DND-41 (cell line): ENCODE measurements around the gene C1QTNF5.

Experiments used
- CTCF ChIP-seq: IDR thresholded peaks from 2 replicates; pipeline ENCODE4 v1.5.1; 2012; ENCODE audit warnings: borderline replicate concordance, low read length, moderate library complexity, mild to moderate bottlenecking; ENCODE audit not compliant: poor library complexity, severe bottlenecking; ENCODE audit errors: extremely low read depth
- EZH2 ChIP-seq: IDR thresholded peaks from 3 replicates; pipeline ENCODE4 v1.6.1; 2012; ENCODE audit warnings: borderline replicate concordance, low read depth, mild to moderate bottlenecking, moderate library complexity, low read length, inconsistent platforms; ENCODE audit not compliant: severe bottlenecking

- TF ChIP-seq CTCF (no peak), EZH2 (no peak)
Measured at GRCh38 chr11:119361941-119362725, 21.4 kb upstream of the C1QTNF5 start.
